IMR-90 (cell line): ENCODE measurements around the gene JAKMIP2.

Experiments
- BHLHE40 ChIP-seq: fragments of 150-350 bp; IDR thresholded peaks from 2 replicates; pipeline ENCODE4 v1.6.1; 2016; ENCODE audit warnings: mild to moderate bottlenecking, low read depth, low read length
- CEBPB ChIP-seq: IDR thresholded peaks from 2 replicates; pipeline ENCODE4 v1.6.1; 2012; ENCODE audit warnings: low read depth, low read length, improper control_type of control experiment
- CTCF ChIP-seq: conservative IDR thresholded peaks from 2 replicates; pipeline ENCODE4 v1.5.1; 2012; ENCODE audit warnings: mild to moderate bottlenecking, low read depth, low read length, improper control_type of control experiment
- FOS ChIP-seq: fragments of 150-350 bp; IDR thresholded peaks from 2 replicates; pipeline ENCODE4 v1.6.1; 2016; ENCODE audit warnings: low read depth, low read length
- MAFK ChIP-seq: IDR thresholded peaks from 2 replicates; pipeline ENCODE4 v1.6.1; 2012; ENCODE audit warnings: low read depth, low read length, improper control_type of control experiment
- MAZ ChIP-seq: IDR thresholded peaks from 2 replicates; pipeline ENCODE4 v1.6.1; 2012; ENCODE audit warnings: low read depth, mild to moderate bottlenecking, low read length, improper control_type of control experiment, moderate library complexity, borderline replicate concordance
- MXI1 ChIP-seq: IDR thresholded peaks from 2 replicates; pipeline ENCODE4 v1.6.1; 2012; ENCODE audit warnings: low read depth, mild to moderate bottlenecking, low read length, moderate library complexity, borderline replicate concordance
- POLR2A ChIP-seq: IDR thresholded peaks from 2 replicates; pipeline ENCODE4 v1.6.1; 2012; ENCODE audit warnings: mild to moderate bottlenecking, low read depth, low read length
- RAD21 ChIP-seq: IDR thresholded peaks from 2 replicates; pipeline ENCODE4 v1.6.1; 2012; ENCODE audit warnings: low read length, improper control_type of control experiment
- RCOR1 ChIP-seq: IDR thresholded peaks from 2 replicates; pipeline ENCODE4 v1.6.1; 2012; ENCODE audit warnings: mild to moderate bottlenecking, low read length, improper control_type of control experiment; ENCODE audit not compliant: insufficient replicate concordance
- RFX5 ChIP-seq: IDR thresholded peaks from 2 replicates; pipeline ENCODE4 v1.8.0; 2012; ENCODE audit warnings: low read depth, mild to moderate bottlenecking, low read length, moderate library complexity
- USF2 ChIP-seq: fragments of 150-350 bp; IDR thresholded peaks from 2 replicates; pipeline ENCODE4 v1.6.1; 2017; ENCODE audit warnings: mild to moderate bottlenecking, antibody characterized with exemption, low read length, low read depth

GRCh38 chr5:147568710-147569406, 213.7 kb downstream of the JAKMIP2 start:
- TF ChIP-seq CTCF = no peak
- no peak for TF ChIP-seq MAZ
- TF ChIP-seq POLR2A = no peak
- no peak for TF ChIP-seq CEBPB
- TF ChIP-seq USF2 = no peak
- TF ChIP-seq MAFK = no peak
- no peak for TF ChIP-seq RFX5
- no peak for TF ChIP-seq BHLHE40
- no peak for TF ChIP-seq FOS
- no peak for TF ChIP-seq RAD21
- no peak for TF ChIP-seq MXI1
- TF ChIP-seq RCOR1 = no peak
